ENCODE measurements around the gene TEX38. TPM values are rescaled to one million over a fixed set of nuclear protein-coding genes. Genes with fewer than 3 reads are reported as not detected.

TEX38 gene
- total RNA-seq, 1 experiment from 2014 or later: not detected

DNA sequence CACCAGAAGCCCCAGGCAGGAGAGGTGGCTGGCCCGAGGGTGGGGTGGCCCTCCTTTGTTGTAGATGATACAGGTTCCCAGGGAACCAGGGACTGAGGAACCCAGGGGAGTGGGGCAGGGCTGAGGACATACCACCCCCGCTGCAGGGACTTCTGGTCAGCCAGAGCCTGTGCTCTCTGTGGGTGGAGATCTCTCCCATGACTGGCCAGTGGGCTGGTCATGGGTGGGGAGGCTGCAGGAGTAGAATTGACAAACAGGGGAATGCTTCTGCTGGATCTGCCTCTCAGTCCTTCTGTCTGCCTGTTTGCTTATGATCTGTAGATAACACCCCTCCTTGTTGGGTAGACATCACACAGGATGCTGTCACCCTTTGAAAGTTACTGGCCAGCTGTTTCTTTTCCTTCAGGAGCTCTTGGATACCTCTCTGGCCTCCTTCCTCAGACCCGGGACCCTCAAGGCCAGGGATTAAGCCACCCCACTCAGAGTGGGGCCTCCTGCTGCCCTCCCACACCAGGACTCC is 50.1 kb downstream of the TEX38 start:
- DNase-seq: no peak
- no peaks in the 10 kb centered on the region for H3K27me3 ChIP-seq (ENCODE audit: low read length)
- ChIA-PET CTCF (no interaction called here), POLR2A (ENCODE audit: unreplicated experiment) (no interaction called here)
- H3K9me3 ChIP-seq (ENCODE audit: low read length): no peaks in the 10 kb centered on the region
- peaks cover 1% of the 10 kb centered on the region; the same call in 1 of the 2 replicates for H3K36me3 ChIP-seq (ENCODE audit: low read depth, low read length)
- intact Hi-C loops (cut with micrococcal nuclease): loop anchor here (10.0 kb wide), 1 partner anchor 277 kb away; no protein-coding TSS in a partner anchor
- no peak overlapping the region for H3K27ac ChIP-seq (ENCODE audit: low read length)
- peaks cover 30% of the 10 kb centered on the region for H3K4me1 ChIP-seq (ENCODE audit: insufficient read depth, low read length)
- H4K20me1 ChIP-seq (ENCODE audit: low read length): peaks cover 10% of the 10 kb centered on the region
- H3K4me3 ChIP-seq (ENCODE audit: low read length): no peak overlapping the region
- TF ChIP-seq, protein P1, sequence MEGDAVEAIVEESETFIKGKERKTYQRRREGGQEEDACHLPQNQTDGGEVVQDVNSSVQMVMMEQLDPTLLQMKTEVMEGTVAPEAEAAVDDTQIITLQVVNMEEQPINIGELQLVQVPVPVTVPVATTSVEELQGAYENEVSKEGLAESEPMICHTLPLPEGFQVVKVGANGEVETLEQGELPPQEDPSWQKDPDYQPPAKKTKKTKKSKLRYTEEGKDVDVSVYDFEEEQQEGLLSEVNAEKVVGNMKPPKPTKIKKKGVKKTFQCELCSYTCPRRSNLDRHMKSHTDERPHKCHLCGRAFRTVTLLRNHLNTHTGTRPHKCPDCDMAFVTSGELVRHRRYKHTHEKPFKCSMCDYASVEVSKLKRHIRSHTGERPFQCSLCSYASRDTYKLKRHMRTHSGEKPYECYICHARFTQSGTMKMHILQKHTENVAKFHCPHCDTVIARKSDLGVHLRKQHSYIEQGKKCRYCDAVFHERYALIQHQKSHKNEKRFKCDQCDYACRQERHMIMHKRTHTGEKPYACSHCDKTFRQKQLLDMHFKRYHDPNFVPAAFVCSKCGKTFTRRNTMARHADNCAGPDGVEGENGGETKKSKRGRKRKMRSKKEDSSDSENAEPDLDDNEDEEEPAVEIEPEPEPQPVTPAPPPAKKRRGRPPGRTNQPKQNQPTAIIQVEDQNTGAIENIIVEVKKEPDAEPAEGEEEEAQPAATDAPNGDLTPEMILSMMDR (conservative IDR thresholded peaks at IDR 0.05; ENCODE audit: low read depth, low read length): no peak
- TF ChIP-seq EZH2phosphoT487 (IDR thresholded peaks at IDR 0.05; ENCODE audit: borderline replicate concordance, low read length) (no peak), EZH2 (IDR thresholded peaks at IDR 0.05; ENCODE audit: low read length, unreplicated experiment) (no peak)
- H3K9me2 ChIP-seq (replicated peaks; ENCODE audit: low read length): no peaks in the 10 kb centered on the region
- no peaks in the 10 kb centered on the region for H3F3A ChIP-seq (ENCODE audit: low read length, unreplicated experiment)
- H3K79me2 ChIP-seq (ENCODE audit: low read length): peaks cover 21% of the 10 kb centered on the region
- H3K9ac ChIP-seq (ENCODE audit: low read length): no peak overlapping the region
- H2AFZ ChIP-seq (ENCODE audit: low read length): no peak overlapping the region
- ATAC-seq: no peak
- BruUV-seq (replicated peaks): no TSS peak
- H3K4me2 ChIP-seq (ENCODE audit: low read length): no peak overlapping the region

Other genes with a start within 250 kb of the TEX38 start
- 1.7 and 2.4 TPM in 2 replicates for gene DMBX1, start 182.0 kb upstream of the TEX38 start, total RNA-seq (2014; rRNA removed)
- not detected in 2 replicates for gene KNCN, start 120.2 kb upstream of the TEX38 start, total RNA-seq (2014; rRNA removed)
- 36.1 and 36.8 TPM in 2 replicates for gene MKNK1, start 67.6 kb upstream of the TEX38 start, total RNA-seq (2014; rRNA removed)
- 10.4 and 13.2 TPM in 2 replicates for gene MOB3C, start 55.0 kb upstream of the TEX38 start, total RNA-seq (2014; rRNA removed)
- gene ATPAF1, start 3.5 kb upstream of the TEX38 start, total RNA-seq (2014; rRNA removed): 68.3 and 83.7 TPM in 2 replicates
- gene EFCAB14, start 47.3 kb downstream of the TEX38 start, total RNA-seq (2014; rRNA removed): 45.7 and 52.3 TPM in 2 replicates
- not detected in 2 replicates for gene CYP4B1, start 127.2 kb downstream of the TEX38 start, total RNA-seq (2014; rRNA removed)